ENCODE results near the gene AUTS2.

AUTS2 gene

DNA sequence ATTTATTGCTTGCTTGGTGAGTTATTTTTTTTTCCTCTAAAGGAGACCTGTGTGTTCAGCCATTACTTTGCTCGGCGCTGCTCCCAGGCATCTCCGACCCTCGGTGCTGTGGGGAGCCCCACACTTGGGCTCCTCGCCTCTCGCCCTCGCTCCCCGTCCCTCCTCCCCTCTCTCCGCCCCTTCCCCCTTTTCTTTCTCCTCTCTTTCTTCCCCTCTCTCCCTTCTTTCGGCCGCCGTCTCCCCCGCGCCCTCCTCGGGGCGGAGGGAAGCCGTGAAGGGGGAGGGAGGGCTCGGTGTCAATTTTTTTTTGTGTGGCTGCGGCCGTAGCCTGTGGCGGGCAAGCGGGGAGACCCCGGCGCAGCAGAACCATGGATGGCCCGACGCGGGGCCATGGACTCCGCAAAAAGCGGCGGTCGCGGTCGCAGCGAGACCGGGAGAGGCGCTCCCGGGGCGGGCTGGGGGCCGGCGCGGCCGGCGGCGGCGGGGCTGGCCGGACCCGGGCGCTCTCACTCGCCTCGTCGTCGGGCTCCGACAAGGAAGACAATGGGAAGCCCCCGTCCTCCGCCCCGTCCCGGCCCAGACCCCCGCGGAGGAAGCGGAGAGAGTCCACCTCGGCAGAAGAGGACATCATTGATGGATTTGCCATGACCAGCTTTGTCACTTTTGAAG, 1.1 kb downstream of the AUTS2 start (continued):
- TF ChIP-seq, protein P1, sequence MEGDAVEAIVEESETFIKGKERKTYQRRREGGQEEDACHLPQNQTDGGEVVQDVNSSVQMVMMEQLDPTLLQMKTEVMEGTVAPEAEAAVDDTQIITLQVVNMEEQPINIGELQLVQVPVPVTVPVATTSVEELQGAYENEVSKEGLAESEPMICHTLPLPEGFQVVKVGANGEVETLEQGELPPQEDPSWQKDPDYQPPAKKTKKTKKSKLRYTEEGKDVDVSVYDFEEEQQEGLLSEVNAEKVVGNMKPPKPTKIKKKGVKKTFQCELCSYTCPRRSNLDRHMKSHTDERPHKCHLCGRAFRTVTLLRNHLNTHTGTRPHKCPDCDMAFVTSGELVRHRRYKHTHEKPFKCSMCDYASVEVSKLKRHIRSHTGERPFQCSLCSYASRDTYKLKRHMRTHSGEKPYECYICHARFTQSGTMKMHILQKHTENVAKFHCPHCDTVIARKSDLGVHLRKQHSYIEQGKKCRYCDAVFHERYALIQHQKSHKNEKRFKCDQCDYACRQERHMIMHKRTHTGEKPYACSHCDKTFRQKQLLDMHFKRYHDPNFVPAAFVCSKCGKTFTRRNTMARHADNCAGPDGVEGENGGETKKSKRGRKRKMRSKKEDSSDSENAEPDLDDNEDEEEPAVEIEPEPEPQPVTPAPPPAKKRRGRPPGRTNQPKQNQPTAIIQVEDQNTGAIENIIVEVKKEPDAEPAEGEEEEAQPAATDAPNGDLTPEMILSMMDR (tag by site-specific recombination; IDR thresholded peaks at IDR 0.05), result no peak
- TF ChIP-seq KLF8 (tag by site-specific recombination; IDR thresholded peaks at IDR 0.05) (0 out of 2 replicates have a peak, but pooled peaks have one; percentile 14), ZNF214 (tag by site-specific recombination; IDR thresholded peaks at IDR 0.05; ENCODE audit: borderline replicate concordance) (no peak), TCF7L2 (IDR thresholded peaks at IDR 0.05; ENCODE audit: borderline replicate concordance, low read depth, low read length) (peak; percentile 75; the same call in 1 of the 2 replicates), ZBTB8A (tag by site-specific recombination; IDR thresholded peaks at IDR 0.05) (peak; percentile 80), KLF1 (tag by site-specific recombination; IDR thresholded peaks at IDR 0.05) (no peak), SP2 (tag by site-specific recombination; IDR thresholded peaks at IDR 0.05) (peak; percentile 32), ZNF391 (tag by site-specific recombination; IDR thresholded peaks at IDR 0.05; ENCODE audit: borderline replicate concordance, low read depth) (peak; percentile 30; the same call in 1 of the 2 replicates), ZNF366 (tag by site-specific recombination; conservative IDR thresholded peaks at IDR 0.05) (peak; percentile 54), MYNN (tag by site-specific recombination; IDR thresholded peaks at IDR 0.05; ENCODE audit: borderline replicate concordance) (no peak), ZNF701 (tag by site-specific recombination; IDR thresholded peaks at IDR 0.05) (no peak), ZNF335 (tag by site-specific recombination; conservative IDR thresholded peaks at IDR 0.05) (peak; percentile 57)
- TF ChIP-seq, protein P2, sequence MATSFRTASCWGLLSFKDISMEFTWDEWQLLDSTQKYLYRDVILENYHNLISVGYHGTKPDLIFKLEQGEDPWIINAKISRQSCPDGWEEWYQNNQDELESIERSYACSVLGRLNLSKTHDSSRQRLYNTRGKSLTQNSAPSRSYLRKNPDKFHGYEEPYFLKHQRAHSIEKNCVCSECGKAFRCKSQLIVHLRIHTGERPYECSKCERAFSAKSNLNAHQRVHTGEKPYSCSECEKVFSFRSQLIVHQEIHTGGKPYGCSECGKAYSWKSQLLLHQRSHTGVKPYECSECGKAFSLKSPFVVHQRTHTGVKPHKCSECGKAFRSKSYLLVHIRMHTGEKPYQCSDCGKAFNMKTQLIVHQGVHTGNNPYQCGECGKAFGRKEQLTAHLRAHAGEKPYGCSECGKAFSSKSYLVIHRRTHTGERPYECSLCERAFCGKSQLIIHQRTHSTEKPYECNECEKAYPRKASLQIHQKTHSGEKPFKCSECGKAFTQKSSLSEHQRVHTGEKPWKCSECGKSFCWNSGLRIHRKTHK (tag by site-specific recombination; IDR thresholded peaks at IDR 0.05), result no peak
- TF ChIP-seq, protein P3, sequence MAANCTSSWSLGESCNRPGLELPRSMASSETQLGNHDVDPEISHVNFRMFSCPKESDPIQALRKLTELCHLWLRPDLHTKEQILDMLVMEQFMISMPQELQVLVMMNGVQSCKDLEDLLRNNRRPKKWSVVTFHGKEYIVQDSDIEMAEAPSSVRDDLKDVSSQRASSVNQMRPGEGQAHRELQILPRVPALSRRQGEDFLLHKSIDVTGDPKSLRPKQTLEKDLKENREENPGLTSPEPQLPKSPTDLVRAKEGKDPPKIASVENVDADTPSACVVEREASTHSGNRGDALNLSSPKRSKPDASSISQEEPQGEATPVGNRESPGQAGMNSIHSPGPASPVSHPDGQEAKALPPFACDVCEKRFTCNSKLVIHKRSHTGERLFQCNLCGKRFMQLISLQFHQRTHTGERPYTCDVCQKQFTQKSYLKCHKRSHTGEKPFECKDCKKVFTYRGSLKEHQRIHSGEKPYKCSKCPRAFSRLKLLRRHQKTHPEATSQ (tag by site-specific recombination; IDR thresholded peaks at IDR 0.05), result no peak
- TF ChIP-seq, protein P4, sequence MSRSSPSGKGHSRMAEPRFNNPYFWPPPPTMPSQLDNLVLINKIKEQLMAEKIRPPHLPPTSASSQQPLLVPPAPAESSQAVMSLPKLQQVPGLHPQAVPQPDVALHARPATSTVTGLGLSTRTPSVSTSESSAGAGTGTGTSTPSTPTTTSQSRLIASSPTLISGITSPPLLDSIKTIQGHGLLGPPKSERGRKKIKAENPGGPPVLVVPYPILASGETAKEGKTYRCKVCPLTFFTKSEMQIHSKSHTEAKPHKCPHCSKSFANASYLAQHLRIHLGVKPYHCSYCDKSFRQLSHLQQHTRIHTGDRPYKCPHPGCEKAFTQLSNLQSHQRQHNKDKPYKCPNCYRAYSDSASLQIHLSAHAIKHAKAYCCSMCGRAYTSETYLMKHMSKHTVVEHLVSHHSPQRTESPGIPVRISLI (tag by site-specific recombination; IDR thresholded peaks at IDR 0.05), result peak; percentile 78
- TF ChIP-seq, protein P5, sequence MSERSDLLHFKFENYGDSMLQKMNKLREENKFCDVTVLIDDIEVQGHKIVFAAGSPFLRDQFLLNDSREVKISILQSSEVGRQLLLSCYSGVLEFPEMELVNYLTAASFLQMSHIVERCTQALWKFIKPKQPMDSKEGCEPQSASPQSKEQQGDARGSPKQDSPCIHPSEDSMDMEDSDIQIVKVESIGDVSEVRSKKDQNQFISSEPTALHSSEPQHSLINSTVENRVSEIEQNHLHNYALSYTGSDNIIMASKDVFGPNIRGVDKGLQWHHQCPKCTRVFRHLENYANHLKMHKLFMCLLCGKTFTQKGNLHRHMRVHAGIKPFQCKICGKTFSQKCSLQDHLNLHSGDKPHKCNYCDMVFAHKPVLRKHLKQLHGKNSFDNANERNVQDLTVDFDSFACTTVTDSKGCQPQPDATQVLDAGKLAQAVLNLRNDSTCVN (tag by site-specific recombination; optimal IDR thresholded peaks at IDR 0.05), result peak; percentile 50
- TF ChIP-seq, protein P6, sequence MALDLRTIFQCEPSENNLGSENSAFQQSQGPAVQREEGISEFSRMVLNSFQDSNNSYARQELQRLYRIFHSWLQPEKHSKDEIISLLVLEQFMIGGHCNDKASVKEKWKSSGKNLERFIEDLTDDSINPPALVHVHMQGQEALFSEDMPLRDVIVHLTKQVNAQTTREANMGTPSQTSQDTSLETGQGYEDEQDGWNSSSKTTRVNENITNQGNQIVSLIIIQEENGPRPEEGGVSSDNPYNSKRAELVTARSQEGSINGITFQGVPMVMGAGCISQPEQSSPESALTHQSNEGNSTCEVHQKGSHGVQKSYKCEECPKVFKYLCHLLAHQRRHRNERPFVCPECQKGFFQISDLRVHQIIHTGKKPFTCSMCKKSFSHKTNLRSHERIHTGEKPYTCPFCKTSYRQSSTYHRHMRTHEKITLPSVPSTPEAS (tag by site-specific recombination; IDR thresholded peaks at IDR 0.05), result 0 out of 2 replicates have a peak, but pooled peaks have one; percentile 15
